Measurements from ENCODE around the gene MAPT.

DNA sequence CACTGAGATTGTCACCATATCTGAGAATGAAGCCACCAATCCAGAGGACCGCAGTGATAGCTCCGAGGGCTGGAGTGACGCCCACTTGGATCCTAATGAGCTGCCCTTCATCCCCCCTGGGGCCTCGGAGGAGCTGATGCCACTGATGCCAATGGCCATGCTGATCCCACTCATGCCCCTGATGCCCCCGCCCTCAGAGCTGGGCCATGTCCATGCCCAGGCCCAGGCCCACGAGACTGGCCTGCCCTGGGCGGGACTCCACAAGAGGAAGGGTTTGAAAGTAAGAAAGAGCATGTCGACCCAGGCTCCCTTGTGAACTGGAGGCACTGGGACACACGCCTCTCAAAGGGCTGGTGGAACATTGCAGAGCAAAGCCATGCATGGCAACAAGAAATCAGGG, 47.7 kb upstream of the MAPT start:
- TF ChIP-seq, protein P1, sequence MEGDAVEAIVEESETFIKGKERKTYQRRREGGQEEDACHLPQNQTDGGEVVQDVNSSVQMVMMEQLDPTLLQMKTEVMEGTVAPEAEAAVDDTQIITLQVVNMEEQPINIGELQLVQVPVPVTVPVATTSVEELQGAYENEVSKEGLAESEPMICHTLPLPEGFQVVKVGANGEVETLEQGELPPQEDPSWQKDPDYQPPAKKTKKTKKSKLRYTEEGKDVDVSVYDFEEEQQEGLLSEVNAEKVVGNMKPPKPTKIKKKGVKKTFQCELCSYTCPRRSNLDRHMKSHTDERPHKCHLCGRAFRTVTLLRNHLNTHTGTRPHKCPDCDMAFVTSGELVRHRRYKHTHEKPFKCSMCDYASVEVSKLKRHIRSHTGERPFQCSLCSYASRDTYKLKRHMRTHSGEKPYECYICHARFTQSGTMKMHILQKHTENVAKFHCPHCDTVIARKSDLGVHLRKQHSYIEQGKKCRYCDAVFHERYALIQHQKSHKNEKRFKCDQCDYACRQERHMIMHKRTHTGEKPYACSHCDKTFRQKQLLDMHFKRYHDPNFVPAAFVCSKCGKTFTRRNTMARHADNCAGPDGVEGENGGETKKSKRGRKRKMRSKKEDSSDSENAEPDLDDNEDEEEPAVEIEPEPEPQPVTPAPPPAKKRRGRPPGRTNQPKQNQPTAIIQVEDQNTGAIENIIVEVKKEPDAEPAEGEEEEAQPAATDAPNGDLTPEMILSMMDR (IDR thresholded peaks at IDR 0.05), result no peak
- no peak for TF ChIP-seq POLR2A (IDR thresholded peaks at IDR 0.05)
